Suprapubic skin (tissue), 3 donors: ENCODE measurements around the gene ARFGAP1.

Experiments
- CTCF ChIP-seq, 2 donors: fragments of 200-600 bp in 1 of 2; fragments of 450-650 bp in 1 of 2; sonication (generic) in 1 of 2; IDR thresholded peaks; one replicate each; pipeline ENCODE4 v1.5.1; 2016 to 2019; ENCODE audit warnings: antibody characterized with exemption in 2 of 2, mild to moderate bottlenecking in 1 of 2, moderate library complexity in 1 of 2
- POLR2A ChIP-seq, 2 donors: fragments of 450-650 bp; IDR thresholded peaks; one replicate each; pipeline ENCODE4 v1.6.1; 2017; ENCODE audit warnings: antibody characterized with exemption in 2 of 2, mild to moderate bottlenecking in 2 of 2, moderate library complexity in 2 of 2

- TF ChIP-seq CTCF (IDR thresholded peaks at IDR 0.05) (no peak), POLR2A (IDR thresholded peaks at IDR 0.05) (no peak)
Observed at GRCh38 chr20:63284544-63284949, 11.9 kb downstream of the ARFGAP1 start.
